K562 (cell line): ENCODE data around the gene CCDC71L. TPM values are rescaled to one million over a fixed set of nuclear protein-coding genes. Genes with fewer than 3 reads are reported as not detected.

Experiments used
- CUX1 ChIP-seq: fragments of 200-800 bp; sonication (Bioruptor generic); IDR thresholded peaks from 2 replicates; pipeline ENCODE4 v1.6.1; 2016; ENCODE audit warnings: missing genetic modification characterization, missing compliant biosample characterization
- RBM34 ChIP-seq: fragments of 200-400 bp; formaldehyde crosslinking; IDR thresholded peaks from 2 replicates; pipeline ENCODE4 v1.6.1; 2018; ENCODE audit warnings: low read length, borderline replicate concordance; ENCODE audit not compliant: insufficient read depth
- TSHZ1 ChIP-seq: fragments of 250-450 bp; sonication (Bioruptor Pico); IDR thresholded peaks from 2 replicates; pipeline ENCODE4 v1.4.0; 2020; ENCODE audit warnings: mild to moderate bottlenecking, moderate library complexity
- ZNF134 ChIP-seq: fragments of 250-450 bp; sonication (Bioruptor Pico); conservative IDR thresholded peaks from 2 replicates; pipeline ENCODE4 v1.4.0; 2020
- ZNF175 ChIP-seq: fragments of 200-800 bp; sonication (Bioruptor generic); IDR thresholded peaks from 2 replicates; pipeline ENCODE4 v1.6.1; 2016; ENCODE audit warnings: low read depth, mild to moderate bottlenecking, missing genetic modification characterization, missing compliant biosample characterization
- polyA plus RNA-seq, 8 experiments: library from polyadenylated mRNA; depleted of rRNA in 4 of 8; stranded (reverse) in 5 of 8; unstranded in 3 of 8; fragments of >200 nt; fragmentation: Nextera tagmentation in 2 of 8; fragmentation: Illumina TruSeq in 1 of 8; extraction: Ambion mirVana in 2 of 8; extraction: Trizol in 1 of 8; gene quantifications; 2 replicates each; pipeline versions ENCODE4 v1.2.1 to v1.2.3, GENCODE V29; 2011 to 2014; ENCODE audit warnings: inconsistent platforms in 1 of 8, missing spikeins in 1 of 8
- total RNA-seq, 7 experiments: library from RNA; depleted of rRNA in 6 of 7; stranded (reverse); fragments of >200 nt in 6 of 7; fragmentation: Illumina TruSeq in 2 of 7; extraction: Trizol in 2 of 7; gene quantifications; 2 replicates each; pipeline versions ENCODE4 v1.2.1 to v1.2.3, GENCODE V29; 2011 to 2021; ENCODE audit warnings: low replicate concordance in 1 of 7

CCDC71L gene
- total and polyA plus RNA-seq, 9 of the 15 experiments (the other 6 are each of a cell fraction or from before 2014, with no cell fraction given): 5.7 to 108 (median 25.4) TPM

- TF ChIP-seq CUX1 (CRISPR knock-in tag): no peak
- TF ChIP-seq ZNF175 (CRISPR knock-in tag): peak; percentile 93
- TF ChIP-seq ZNF134 (CRISPR knock-in tag): no peak
- TF ChIP-seq RBM34: no peak
- no peak for TF ChIP-seq TSHZ1 (CRISPR knock-in tag)
These were observed 35.2 kb downstream of the CCDC71L start (continued) for GRCh38 chr7:106625678-106626301.
